B cell (primary cell): ENCODE results near the gene PDCD1LG2. TPM values are rescaled to one million over a fixed set of nuclear protein-coding genes. Genes with fewer than 3 reads are reported as not detected.
"Not testable (repeated sequence)": the region's sequence is repeated elsewhere in the genome, so short reads cannot be mapped to it uniquely, and the experiment has no call there.

Experiments
- ATAC-seq: fragments of 200-7000 bp; cut with Tn5 transposase; one replicate; pipeline ENCODE4 v1.10.0; 2021; ENCODE audit warnings: low read depth, mild to moderate bottlenecking, moderate number of reproducible peaks, moderate library complexity
- CTCF ChIA-PET: fragments of 350-600 bp; sonication (Branson Sonifier 250); formaldehyde crosslinking; loops from one replicate; lab custom pipeline; 2021; ENCODE audit warnings: antibody characterized with exemption, inconsistent platforms; lab: Charles Lee
- POLR2A ChIA-PET: fragments of 350-600 bp; sonication (Branson Sonifier 250); formaldehyde crosslinking; loops from one replicate; lab custom pipeline; 2021; ENCODE audit warnings: antibody characterized with exemption; lab: Charles Lee
- DNase-seq: peaks from one replicate; pipeline ENCODE4 v3.0.0; 2013
- H2AFZ ChIP-seq: 2 replicates; pipeline ENCODE4 v1.6.1; 2012; ENCODE audit warnings: mild to moderate bottlenecking, low read depth, low read length; ENCODE audit not compliant: insufficient read depth, poor library complexity, severe bottlenecking
- H3K27ac ChIP-seq, 2 donors: 1 replicate in 1 of 2; 2 replicates in 1 of 2; pipeline ENCODE4 v1.5.1; 2012 to 2013; ENCODE audit warnings: low read length in 2 of 2, mild to moderate bottlenecking in 2 of 2, moderate library complexity in 1 of 2
- H3K27me3 ChIP-seq, 4 experiments: fragments of 200-600 bp in 1 of 4; sonication (generic) in 1 of 4; replicated peaks in 1 of 4; 1 replicate in 2 of 4; 2 replicates in 2 of 4; pipeline versions ENCODE4 v1.6.1 to v1.7.0; 2013 to 2016; ENCODE audit warnings: low read length in 3 of 4, mild to moderate bottlenecking in 2 of 4, mixed read lengths in 1 of 4, moderate library complexity in 1 of 4; ENCODE audit not compliant: insufficient read depth in 4 of 4, control insufficient read depth in 3 of 4; ENCODE audit errors: control extremely low read depth in 1 of 4
- H3K36me3 ChIP-seq, 2 experiments: replicated peaks in 1 of 2; 1 replicate in 1 of 2; 2 replicates in 1 of 2; pipeline versions ENCODE4 v1.6.1 to v1.7.1; 2013; ENCODE audit warnings: low read length in 1 of 2; ENCODE audit not compliant: insufficient read depth in 2 of 2, control insufficient read depth in 1 of 2; ENCODE audit errors: control extremely low read depth in 1 of 2, extremely low read depth in 1 of 2
- H3K4me1 ChIP-seq, 2 donors: fragments of 200-600 bp in 1 of 2; sonication (generic) in 1 of 2; 1 replicate in 1 of 2; 2 replicates in 1 of 2; pipeline versions ENCODE4 v1.5.1 to v1.6.1; 2013 to 2017; ENCODE audit warnings: low read length in 2 of 2; ENCODE audit not compliant: control insufficient read depth in 2 of 2, insufficient read depth in 2 of 2
- H3K4me2 ChIP-seq: replicated peaks from 2 replicates; pipeline ENCODE3; 2012; ENCODE audit warnings: mild to moderate bottlenecking, low read depth, low read length; ENCODE audit not compliant: poor library complexity, severe bottlenecking
- H3K4me3 ChIP-seq, 5 experiments: fragments of 200-600 bp in 1 of 5; sonication (generic) in 1 of 5; 1 replicate in 3 of 5; 2 replicates in 2 of 5; pipeline versions ENCODE4 v1.5.1 to v1.7.0; 2011 to 2016; ENCODE audit warnings: low read length in 4 of 5, mild to moderate bottlenecking in 4 of 5, low read depth in 2 of 5, control low read depth in 1 of 5, moderate library complexity in 1 of 5; ENCODE audit not compliant: insufficient read depth in 1 of 5; ENCODE audit errors: control extremely low read depth in 1 of 5, extremely low read depth in 1 of 5
- H3K79me2 ChIP-seq: fragments of 200-600 bp; sonication (generic); one replicate; pipeline ENCODE4 v1.6.0; 2016; ENCODE audit warnings: low read length; ENCODE audit not compliant: control insufficient read depth, insufficient read depth
- H3K9ac ChIP-seq: fragments of 200-600 bp; sonication (generic); 2 replicates; pipeline ENCODE4 v1.6.1; 2017; ENCODE audit warnings: mild to moderate bottlenecking, low read length, moderate library complexity
- H3K9me3 ChIP-seq, 3 donors: one replicate each; pipeline versions ENCODE4 v1.6.1 to v1.7.1; 2013; ENCODE audit warnings: low read length in 2 of 3; ENCODE audit not compliant: control insufficient read depth in 2 of 3, insufficient read depth in 1 of 3; ENCODE audit errors: control extremely low read depth in 1 of 3
- H4K20me1 ChIP-seq: 2 replicates; pipeline ENCODE4 v1.6.0; 2012; ENCODE audit warnings: mild to moderate bottlenecking, low read length; ENCODE audit not compliant: insufficient read depth, control insufficient read depth, poor library complexity, severe bottlenecking
- H3K27ac Mint-ChIP-seq: one replicate; pipeline ENCODE4 v1.8.0; 2021; ENCODE audit warnings: mixed read lengths
- H3K27me3 Mint-ChIP-seq: one replicate; pipeline ENCODE4 v1.8.0; 2021; ENCODE audit warnings: mixed read lengths
- H3K4me1 Mint-ChIP-seq: one replicate; pipeline ENCODE4 v1.8.0; 2021; ENCODE audit warnings: mixed read lengths
- H3K4me3 Mint-ChIP-seq: one replicate; pipeline ENCODE4 v1.8.0; 2021; ENCODE audit warnings: mixed read lengths
- H3K9me3 Mint-ChIP-seq: one replicate; pipeline ENCODE4 v1.8.0; 2022; ENCODE audit warnings: mixed read lengths; ENCODE audit not compliant: insufficient read depth
- CTCF ChIP-seq: fragments of 200-600 bp; IDR thresholded peaks from one replicate; pipeline ENCODE4 v1.8.0; 2022; ENCODE audit warnings: antibody characterized with exemption, mild to moderate bottlenecking
- EZH2 ChIP-seq: IDR thresholded peaks from 2 replicates; pipeline ENCODE4 v1.6.1; 2012; ENCODE audit warnings: borderline replicate concordance, low read depth, mild to moderate bottlenecking, moderate library complexity, low read length; ENCODE audit not compliant: insufficient read depth, poor library complexity, severe bottlenecking
- WGBS: methylation state at CpG from one replicate; pipeline ENCODE4 v1.1.5; 2013; ENCODE audit warnings: missing lambda C conversion rate; ENCODE audit not compliant: insufficient coverage; 5-methylcytosine and 5-hydroxymethylcytosine counted together
- intact Hi-C: fragments of 100-400 bp; cut with micrococcal nuclease; formaldehyde crosslinking; loops from one replicate; pipeline ENCODE4 v1.10.0; 2022
- polyA plus RNA-seq: library from polyadenylated mRNA; depleted of rRNA; stranded (reverse); fragments of >200 nt; gene quantifications from 2 replicates; pipeline ENCODE4 v1.2.3, GENCODE V29; 2012
- total RNA-seq, 2 donors: library from RNA; stranded (reverse); fragments of 120-200 nt in 1 of 2; gene quantifications; 1 replicate in 1 of 2; 2 replicates in 1 of 2; pipeline versions ENCODE4 v1.2.3 to v1.2.4, GENCODE V29; 2013 to 2022

PDCD1LG2 gene
- total and polyA plus RNA-seq, 2 donors (not counting 1 experiment from before 2014, with no cell fraction given), result 0.67 TPM; not detected in 1

GRCh38 chr9:5579881-5580280 lies 69.5 kb downstream of the PDCD1LG2 start:
- H3K79me2 ChIP-seq, result no peaks in the 10 kb centered on the region
- Mint-ChIP-seq H3K9me3 (no peaks in the 10 kb centered on the region), H3K27me3 (no peaks in the 10 kb centered on the region), H3K27ac (no peak overlapping the region), H3K4me3 (no peak overlapping the region), H3K4me1 (peaks cover 42% of the 10 kb centered on the region)
- H3K27ac ChIP-seq, result no peak overlapping the region
- H3K9me3 ChIP-seq, result no peaks in the 10 kb centered on the region
- no peaks in the 10 kb centered on the region for H4K20me1 ChIP-seq
- DNase-seq (no peak), ATAC-seq (no peak)
- no peaks in the 10 kb centered on the region for H3K36me3 ChIP-seq
- H3K4me3 ChIP-seq, result no peak overlapping the region
- H2AFZ ChIP-seq, result no peak overlapping the region
- CTCF ChIA-PET, result interaction anchor here (1.3 kb wide), 1 partner anchor 16 kb away, joined by 3 read pairs; no protein-coding TSS in a partner anchor
- H3K4me1 ChIP-seq, result peaks cover 12 to 16% of the 10 kb centered on the region in 2 donors
- intact Hi-C loops, result loop anchor here (10.0 kb wide), 1 partner anchor 235 kb away; no protein-coding TSS in a partner anchor
- POLR2A ChIA-PET, result no interaction called here
- no peak for TF ChIP-seq EZH2
- H3K9ac ChIP-seq, result no peak overlapping the region
- H3K27me3 ChIP-seq, result no peaks in the 10 kb centered on the region
- no peak overlapping the region for H3K4me2 ChIP-seq
- WGBS, result no CpG with 5 or more reads among the region's 1 CpG

GRCh38 chr9:5580650-5581049 lies 70.3 kb downstream of the PDCD1LG2 start:
- H3K4me3 Mint-ChIP-seq, result no peak overlapping the region
- no peaks in the 10 kb centered on the region for H4K20me1 ChIP-seq
- no peaks in the 10 kb centered on the region for H3K36me3 ChIP-seq
- ATAC-seq (no peak), DNase-seq (no peak)
- WGBS, result 81% methylated on average over 3 of the region's 3 CpGs
- intact Hi-C loops, result loop anchor here (10.0 kb wide), 1 partner anchor 236 kb away; no protein-coding TSS in a partner anchor
- POLR2A ChIA-PET, result no interaction called here
- no peaks in the 10 kb centered on the region for H3K9me3 ChIP-seq
- no peak overlapping the region for H3K9ac ChIP-seq
- no peaks in the 10 kb centered on the region for H3K79me2 ChIP-seq
- no peak overlapping the region for H3K4me3 ChIP-seq
- H3K27ac Mint-ChIP-seq, result peak overlapping the region; percentile 57
- H3K27me3 ChIP-seq, result no peaks in the 10 kb centered on the region
- peaks cover 12 to 16% of the 10 kb centered on the region in 2 donors for H3K4me1 ChIP-seq
- CTCF ChIA-PET, result interaction anchor here (1.3 kb wide), 1 partner anchor 15 kb away, joined by 3 read pairs; no protein-coding TSS in a partner anchor
- H3K4me2 ChIP-seq, result no peak overlapping the region
- no peak overlapping the region for H2AFZ ChIP-seq
- H3K27me3 Mint-ChIP-seq, result no peaks in the 10 kb centered on the region
- H3K27ac ChIP-seq, result no peak overlapping the region
- peaks cover 46% of the 10 kb centered on the region for H3K4me1 Mint-ChIP-seq
- H3K9me3 Mint-ChIP-seq, result no peaks in the 10 kb centered on the region
- no peak for TF ChIP-seq EZH2
- no peak for TF ChIP-seq CTCF

- no CpG with 5 or more reads among the region's 2 CpGs for WGBS
- H2AFZ ChIP-seq, ATAC-seq, H3K4me2 ChIP-seq, H3K27me3 ChIP-seq, H4K20me1 ChIP-seq, H3K79me2 ChIP-seq, H3K9me3 ChIP-seq, H3K36me3 ChIP-seq, H3K4me3 ChIP-seq, POLR2A ChIA-PET, DNase-seq, H3K9ac ChIP-seq, H3K27ac ChIP-seq, H3K27me3 Mint-ChIP-seq, H3K9me3 Mint-ChIP-seq: not testable (repeated sequence)
- CTCF ChIA-PET, result interaction anchor here (2.0 to 4.4 kb wide), 3 partner anchors 19 to 395 kb away, joined by 11 to 32 read pairs (median 16); partner anchors contain the start of genes CD274 and INSL6
- H3K27ac Mint-ChIP-seq, result peak overlapping the region; percentile 71
- H3K4me1 ChIP-seq, result peaks cover 20 to 21% of the 10 kb centered on the region in 2 donors
- peak overlapping the region; percentile 35 for H3K4me3 Mint-ChIP-seq
- peaks cover 55% of the 10 kb centered on the region for H3K4me1 Mint-ChIP-seq
- intact Hi-C loops, result loop anchor here (2.0 to 10.0 kb wide), 2 partner anchors 131 to 237 kb away; partner anchors contain the start of gene CD274
These were observed 71.4 kb downstream of the PDCD1LG2 start for GRCh38 chr9:5581706-5582105.
